Fibroblast of gingiva (primary cell): ENCODE data around the gene PLEKHG7.

Source experiments
- DNase-seq: peaks from one replicate; pipeline ENCODE4 v3.0.0-alpha.2; 2011; ENCODE audit warnings: low read depth

PLEKHG7 gene

GRCh38 chr12:92707926-92708325 is 5.1 kb downstream of the PLEKHG7 start:
- DNase-seq: no peak

- no peak for DNase-seq
Observed at GRCh38 chr12:92715625-92716024, 12.8 kb downstream of the PLEKHG7 start.

GRCh38 chr12:92717202-92717601 is 14.4 kb downstream of the PLEKHG7 start:
- DNase-seq: peak; percentile 70

GRCh38 chr12:92718483-92718990 is 15.7 kb downstream of the PLEKHG7 start:
- DNase-seq: no peak

GRCh38 chr12:92719674-92720073 is 16.9 kb downstream of the PLEKHG7 start:
- DNase-seq: peak; percentile 58

- DNase-seq: no peak
Observed at GRCh38 chr12:92721130-92721529, 18.3 kb downstream of the PLEKHG7 start.

GRCh38 chr12:92721656-92722055 is 18.9 kb downstream of the PLEKHG7 start:
- no peak for DNase-seq

GRCh38 chr12:92722897-92723296 is 20.1 kb downstream of the PLEKHG7 start:
- no peak for DNase-seq

- no peak for DNase-seq
Observed at GRCh38 chr12:92726850-92727249, 24.1 kb downstream of the PLEKHG7 start.

- DNase-seq: no peak
Observed at GRCh38 chr12:92729773-92730305, 27.1 kb downstream of the PLEKHG7 start.

GRCh38 chr12:92730758-92731157 is 28.0 kb downstream of the PLEKHG7 start:
- DNase-seq: no peak

GRCh38 chr12:92732216-92732615 is 29.4 kb downstream of the PLEKHG7 start:
- no peak for DNase-seq

GRCh38 chr12:92732716-92733115 is 29.9 kb downstream of the PLEKHG7 start:
- no peak for DNase-seq

GRCh38 chr12:92733181-92733580 is 30.4 kb downstream of the PLEKHG7 start:
- no peak for DNase-seq

- no peak for DNase-seq
Observed at GRCh38 chr12:92733661-92734060, 30.9 kb downstream of the PLEKHG7 start.

GRCh38 chr12:92735131-92735721 is 32.4 kb downstream of the PLEKHG7 start:
- peak; percentile 98 for DNase-seq

- DNase-seq: no peak
Observed at GRCh38 chr12:92736605-92737004, 33.8 kb downstream of the PLEKHG7 start.

GRCh38 chr12:92737855-92738850 is 35.4 kb downstream of the PLEKHG7 start:
- DNase-seq: no peak

- peak; percentile 17 for DNase-seq
Observed at GRCh38 chr12:92739113-92739512, 36.3 kb downstream of the PLEKHG7 start.

GRCh38 chr12:92740411-92740810 is 37.6 kb downstream of the PLEKHG7 start:
- DNase-seq: peak; percentile 63

GRCh38 chr12:92743026-92743425 is 40.2 kb downstream of the PLEKHG7 start:
- no peak for DNase-seq

GRCh38 chr12:92745856-92746550 is 43.2 kb downstream of the PLEKHG7 start:
- DNase-seq: peak; percentile 95
